Measurements from ENCODE around the gene OVOL3.
"Not testable (repeated sequence)": the region's sequence is repeated elsewhere in the genome, so short reads cannot be mapped to it uniquely, and the experiment has no call there.

Gene OVOL3

GRCh38 chr19:36101550-36102327 is 9.2 kb upstream of the OVOL3 start:
- DNase-seq (ENCODE audit: low spot score): no peak

GRCh38 chr19:36103040-36103626 is 7.8 kb upstream of the OVOL3 start:
- no peak for DNase-seq (ENCODE audit: low spot score)

GRCh38 chr19:36103842-36104552 is 6.9 kb upstream of the OVOL3 start:
- no peak for DNase-seq (ENCODE audit: low spot score)

DNA sequence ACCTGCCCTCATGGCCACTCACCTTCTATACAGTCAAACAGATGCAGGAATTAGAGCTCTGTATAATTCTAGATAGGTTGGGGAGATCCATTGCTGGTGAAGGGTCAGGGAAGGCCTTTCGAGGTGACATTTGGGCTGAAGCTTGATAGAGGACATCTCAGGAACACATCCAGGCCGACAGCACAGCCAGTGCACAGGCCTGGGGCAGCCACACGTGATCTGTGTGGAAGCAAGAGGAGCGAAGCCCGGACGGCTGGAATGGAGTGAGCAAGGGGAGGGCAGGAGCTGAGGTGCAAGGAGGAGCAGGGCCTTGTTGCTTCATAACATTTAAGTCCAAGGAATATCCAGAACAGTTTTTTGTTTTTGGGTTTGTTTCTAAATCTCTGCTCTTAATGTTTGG is 4.5 kb upstream of the OVOL3 start:
- no peak for DNase-seq (ENCODE audit: low spot score)

DNA sequence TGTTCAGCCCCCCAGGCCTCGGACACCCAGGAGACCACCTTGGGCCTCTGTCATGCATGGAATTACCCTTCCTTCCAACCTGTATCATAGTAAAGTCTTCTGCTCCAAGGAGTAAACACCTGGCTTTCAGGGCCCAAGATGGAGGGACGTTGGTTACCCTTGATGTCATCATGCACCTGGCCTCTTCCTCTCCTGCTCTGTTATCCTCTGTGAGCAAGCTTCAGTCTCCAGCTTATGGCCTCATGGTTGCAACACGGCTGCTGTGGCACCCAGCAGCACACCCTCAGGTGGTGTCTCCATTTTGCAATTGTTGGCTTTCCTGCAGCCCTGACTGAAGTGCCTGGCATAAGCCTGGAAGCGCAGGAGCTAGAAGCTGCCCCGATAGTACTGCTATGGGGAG is 4.0 kb upstream of the OVOL3 start:
- no peak for DNase-seq (ENCODE audit: low spot score)

GRCh38 chr19:36108684-36109083 is 2.3 kb upstream of the OVOL3 start:
- no peak for DNase-seq (ENCODE audit: low spot score)

GRCh38 chr19:36111200-36111539 is 227 bp downstream of the OVOL3 start:
- no peak for DNase-seq (ENCODE audit: low spot score)

DNA sequence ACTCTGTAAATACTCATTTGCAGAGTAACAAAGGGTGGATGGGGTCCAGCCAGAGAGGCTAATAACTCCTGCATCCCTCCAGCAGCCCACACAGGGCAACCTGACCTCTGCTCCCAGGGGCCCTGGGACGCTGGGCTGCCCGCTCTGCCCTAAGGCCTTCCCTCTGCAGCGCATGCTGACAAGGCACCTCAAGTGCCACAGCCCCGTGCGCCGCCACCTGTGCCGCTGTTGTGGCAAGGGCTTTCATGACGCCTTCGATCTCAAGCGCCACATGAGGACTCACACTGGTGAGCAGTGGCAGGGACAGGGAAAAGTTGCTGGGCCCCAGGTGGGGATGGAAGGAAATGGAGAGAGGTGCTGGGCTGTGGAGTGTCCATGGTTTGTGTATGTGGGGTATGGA is 1.7 kb downstream of the OVOL3 start:
- DNase-seq (ENCODE audit: low spot score): no peak

DNA sequence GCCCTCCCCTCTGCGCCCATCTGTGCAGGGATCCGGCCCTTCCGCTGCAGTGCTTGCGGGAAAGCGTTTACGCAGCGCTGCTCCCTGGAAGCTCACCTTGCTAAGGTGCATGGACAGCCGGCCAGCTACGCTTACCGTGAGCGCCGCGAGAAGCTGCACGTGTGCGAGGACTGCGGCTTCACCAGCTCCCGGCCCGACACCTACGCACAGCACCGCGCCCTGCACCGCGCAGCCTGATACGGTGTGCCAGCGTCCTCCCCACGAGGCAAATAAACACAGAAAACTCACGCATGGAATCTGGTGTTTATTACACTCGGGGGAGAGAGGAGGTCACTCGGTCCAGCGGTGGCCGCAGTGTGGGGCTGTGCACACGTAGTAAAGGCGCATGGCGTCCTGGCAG is 2.5 kb downstream of the OVOL3 start:
- no peak for DNase-seq (ENCODE audit: low spot score)

DNA sequence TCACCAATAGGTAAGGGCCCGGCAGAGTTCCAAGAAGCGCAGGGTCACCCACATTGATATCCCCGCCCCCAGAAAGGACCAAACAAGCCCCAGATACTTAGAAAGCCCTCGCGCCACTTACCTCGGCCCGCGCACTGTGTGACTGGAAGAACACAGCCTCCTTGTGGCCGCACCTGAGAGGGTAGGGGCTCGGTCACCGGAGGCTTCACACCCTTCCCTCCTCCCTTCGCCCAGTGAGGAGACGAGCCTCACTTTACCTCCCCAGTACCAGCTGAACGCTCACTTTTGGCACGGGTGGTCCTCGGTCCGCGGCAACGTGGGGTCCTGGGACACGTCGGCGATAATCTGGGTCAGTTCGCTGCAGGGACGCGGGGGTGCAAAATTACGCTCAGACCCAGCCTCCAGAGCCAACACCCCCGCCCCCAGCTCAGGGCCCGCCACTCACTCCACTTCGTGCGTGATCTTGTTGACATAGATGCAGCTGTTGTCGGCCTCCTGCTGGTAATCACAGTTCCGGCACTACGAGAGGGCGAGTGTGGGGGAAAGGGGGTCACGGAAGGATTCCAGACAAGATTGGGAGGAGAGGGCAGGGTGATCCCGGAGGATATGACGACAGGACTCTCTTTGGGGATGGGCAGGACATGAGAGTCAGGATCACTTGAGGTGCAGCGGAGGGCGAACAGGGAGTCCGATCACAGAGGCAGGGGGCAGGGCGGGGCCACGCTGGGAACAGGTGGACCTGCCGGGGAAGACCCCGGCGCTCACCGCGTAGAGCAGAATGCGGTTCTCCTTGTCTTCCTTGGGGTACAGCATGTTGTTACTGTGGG is 3.2 kb downstream of the OVOL3 start:
- DNase-seq (ENCODE audit: low spot score): peak; percentile 7

GRCh38 chr19:36114721-36115452 is 3.9 kb downstream of the OVOL3 start, which contains the start of gene POLR2I:
Gene POLR2I, minus strand, starts transcription at chr19:36114875. Its CDS starts 19 bp downstream, at chr19:36114856.
- peak; percentile 100 for DNase-seq (ENCODE audit: low spot score)

- DNase-seq (ENCODE audit: low spot score): peak; percentile 87
Measured at GRCh38 chr19:36115453-36116343, 4.8 kb downstream of the OVOL3 start, which contains the start of gene TBCB. Gene TBCB, plus strand, starts transcription at chr19:36115468. Its CDS starts 93 bp downstream, at chr19:36115561.

- no peak for DNase-seq (ENCODE audit: low spot score)
Measured at GRCh38 chr19:36116344-36116637, 5.3 kb downstream of the OVOL3 start.

DNA sequence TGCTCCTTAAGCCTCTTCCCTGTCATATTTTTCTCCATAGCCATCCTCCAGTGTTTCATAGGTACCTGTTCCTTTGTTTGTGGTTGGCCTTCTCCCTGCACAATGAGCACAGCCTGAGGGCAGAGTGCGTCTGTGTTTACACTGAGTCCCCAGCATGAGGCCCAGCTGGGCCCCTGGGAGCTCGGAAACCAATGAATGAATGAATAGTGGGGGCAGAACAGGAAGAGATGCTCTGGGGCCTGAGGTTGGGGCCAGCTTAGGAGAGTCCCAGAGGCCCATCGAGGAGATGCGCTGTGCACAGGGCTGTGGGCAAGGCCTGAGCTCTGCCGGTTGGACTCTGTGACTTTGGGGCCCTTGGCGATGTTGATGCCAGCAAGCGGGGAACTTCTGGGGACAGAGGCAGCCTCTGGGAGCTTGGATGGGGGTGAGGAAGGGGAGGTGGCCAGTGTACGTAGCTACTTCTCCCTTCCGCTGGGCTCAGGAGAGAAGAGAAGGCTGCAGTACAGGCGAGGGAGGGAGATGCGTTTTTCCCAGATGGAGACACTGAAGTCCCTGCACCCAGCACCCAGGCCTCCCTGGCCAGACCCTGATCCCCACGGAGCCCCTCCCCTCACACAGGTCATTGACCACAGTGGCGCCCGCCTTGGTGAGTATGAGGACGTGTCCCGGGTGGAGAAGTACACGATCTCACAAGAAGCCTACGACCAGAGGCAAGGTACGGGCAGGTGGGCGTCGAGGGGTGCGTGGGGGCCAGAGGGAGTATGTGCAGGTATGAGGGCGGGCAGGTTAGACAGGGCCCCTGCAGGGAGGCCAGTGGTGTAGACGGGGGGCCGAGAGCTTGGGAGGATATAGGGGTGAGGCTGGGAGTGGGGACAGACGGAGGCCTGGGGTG is 9.4 kb downstream of the OVOL3 start:
- DNase-seq (ENCODE audit: low spot score): no peak

- DNase-seq (ENCODE audit: low spot score): no peak
Measured at GRCh38 chr19:36120984-36121358, 10.0 kb downstream of the OVOL3 start.

GRCh38 chr19:36121486-36122124 is 10.7 kb downstream of the OVOL3 start:
- DNase-seq (ENCODE audit: low spot score): no peak

GRCh38 chr19:36125557-36125956 is 14.6 kb downstream of the OVOL3 start:
- no peak for DNase-seq (ENCODE audit: low spot score)

DNA sequence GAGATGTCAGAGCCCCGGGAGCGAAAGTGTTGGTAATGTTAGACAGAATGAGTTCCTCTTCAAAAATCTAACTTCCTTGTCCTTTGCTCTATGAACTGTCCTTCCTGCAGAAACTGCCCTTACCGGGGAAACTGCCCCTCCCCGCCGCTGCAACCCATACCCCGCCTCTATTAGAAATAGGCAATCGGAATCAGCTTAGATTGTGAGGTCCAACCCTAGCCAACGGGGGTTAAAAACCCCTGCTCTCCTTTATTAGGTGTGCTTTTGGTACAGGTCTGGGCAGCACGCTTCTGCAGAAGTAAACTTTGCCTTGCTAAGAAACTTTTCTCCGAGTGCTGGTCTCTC is 17.4 kb downstream of the OVOL3 start:
- no peak for DNase-seq (ENCODE audit: low spot score)

- DNase-seq (ENCODE audit: low spot score): not testable (repeated sequence)
Measured at GRCh38 chr19:36131221-36131620, 20.3 kb downstream of the OVOL3 start.

Measured in activated CD4-positive, alpha-beta T cell treated with anti-CD3 and anti-CD28 coated beads, Interleukin-2, Interleukin-4, amounts not matched to agents 100 ng/mL and 50 ng/mL, durations not matched to agents 16 hours and 8 hours (primary cell).